Stimulated activated CD4-positive, alpha-beta T cell treated with anti-CD3 and anti-CD28 coated beads, Interleukin-15, amount 100 ng/mL, for 24 hours (primary cell): ENCODE results near the gene ADAM10.
"Not testable (repeated sequence)": the region's sequence is repeated elsewhere in the genome, so short reads cannot be mapped to it uniquely, and the experiment has no call there.

ENCODE experiments used
- DNase-seq: peaks from one replicate; pipeline ENCODE4 v3.0.0-alpha.2; 2020

Gene ADAM10

DNA sequence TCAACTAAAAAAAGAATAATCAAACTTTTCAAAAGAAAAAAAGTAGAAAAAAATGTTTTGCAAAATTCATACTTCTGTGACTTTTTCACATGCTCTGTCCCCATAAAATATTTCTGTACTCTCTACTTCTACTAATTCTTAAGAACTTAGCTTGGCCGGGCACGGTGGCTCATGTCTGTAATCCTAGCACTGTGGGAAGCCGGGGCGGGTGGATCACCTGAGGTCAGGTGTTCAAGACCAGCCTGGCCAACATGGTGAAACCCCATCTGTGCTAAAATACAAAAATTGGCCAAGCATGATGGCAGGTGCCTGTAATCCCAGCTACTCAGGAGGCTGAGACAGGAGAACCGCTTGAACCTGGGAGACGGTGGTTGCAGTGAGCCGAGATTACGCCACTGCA lies 145.6 kb downstream of the ADAM10 start:
- not testable (repeated sequence) for DNase-seq

DNA sequence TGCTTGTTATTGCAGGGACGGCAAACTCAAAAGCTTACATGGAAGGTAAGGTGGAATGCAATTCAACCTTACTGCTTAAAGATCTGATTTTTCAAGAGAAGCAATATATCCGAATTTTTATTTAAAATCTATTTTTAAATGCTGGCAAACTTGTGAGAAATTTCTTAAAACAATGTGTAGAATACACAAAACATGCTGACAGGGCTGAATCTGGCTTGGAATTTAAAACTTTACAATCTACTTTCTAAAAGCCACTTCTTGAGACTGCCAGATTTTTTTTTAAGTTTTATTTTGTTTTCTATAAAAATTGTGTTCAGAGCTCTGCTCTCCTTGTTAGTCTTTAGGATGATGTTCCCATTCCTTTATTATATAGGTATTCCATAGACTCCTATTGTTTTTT lies 146.7 kb downstream of the ADAM10 start:
- DNase-seq: no peak

DNA sequence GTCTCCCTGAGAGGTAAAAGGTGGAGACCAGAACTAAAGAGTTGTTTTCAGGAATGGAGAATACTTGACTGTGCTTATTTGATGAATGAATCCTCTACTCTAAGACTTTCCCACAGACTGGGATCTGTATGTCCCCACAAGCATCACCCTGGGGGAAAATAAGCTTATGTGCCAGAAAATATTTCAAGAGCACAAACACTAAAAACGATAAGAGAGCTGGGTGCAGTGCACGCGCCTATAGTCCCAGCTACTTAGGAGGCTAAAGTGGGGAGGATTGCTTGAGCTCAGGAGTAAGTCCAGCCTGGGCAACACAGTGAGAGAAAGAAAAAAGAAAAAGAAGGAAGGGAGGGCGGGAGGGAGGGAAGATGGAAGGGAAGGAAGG lies 150.7 kb downstream of the ADAM10 start:
- DNase-seq: no peak

DNA sequence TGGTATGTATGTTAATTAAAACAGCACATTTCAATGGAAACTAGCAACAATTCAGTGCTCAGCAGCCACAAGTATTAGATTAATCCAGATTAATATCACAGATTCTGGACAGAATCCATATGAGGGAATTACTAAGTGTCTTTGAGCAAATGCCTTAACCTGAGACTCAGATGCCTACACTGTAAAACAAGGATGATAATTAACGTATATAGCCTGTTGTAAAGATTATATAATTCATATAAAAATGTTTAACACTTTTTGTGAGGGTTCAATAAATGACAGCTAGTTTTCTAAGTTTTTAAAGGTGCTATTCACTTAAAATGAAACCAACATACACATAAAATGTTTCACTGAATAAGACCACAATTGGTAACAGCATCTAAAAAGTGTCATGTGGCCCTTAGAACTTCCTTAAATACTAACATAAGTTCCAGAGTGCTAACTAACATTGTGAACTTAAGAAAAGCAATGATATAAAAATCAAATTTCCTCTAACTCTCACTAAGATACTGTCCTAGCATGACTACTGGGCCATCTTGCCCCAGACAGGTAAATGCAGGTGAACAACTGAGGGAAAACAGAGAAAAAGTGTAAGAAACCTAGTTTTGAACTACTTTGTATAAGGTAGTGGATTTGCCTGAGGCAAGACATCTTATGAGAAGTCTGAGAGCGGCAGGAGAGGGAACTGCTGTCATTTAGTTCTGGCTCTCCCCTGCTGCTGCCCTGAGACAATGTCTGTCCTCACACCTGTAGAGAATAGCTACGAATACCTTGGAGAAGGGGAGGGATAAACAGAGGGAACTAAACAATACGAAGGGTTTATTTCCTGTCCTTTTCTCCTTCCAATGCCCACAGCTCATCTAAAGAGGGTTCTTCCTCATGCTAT lies 151.3 kb downstream of the ADAM10 start:
- DNase-seq: no peak

DNA sequence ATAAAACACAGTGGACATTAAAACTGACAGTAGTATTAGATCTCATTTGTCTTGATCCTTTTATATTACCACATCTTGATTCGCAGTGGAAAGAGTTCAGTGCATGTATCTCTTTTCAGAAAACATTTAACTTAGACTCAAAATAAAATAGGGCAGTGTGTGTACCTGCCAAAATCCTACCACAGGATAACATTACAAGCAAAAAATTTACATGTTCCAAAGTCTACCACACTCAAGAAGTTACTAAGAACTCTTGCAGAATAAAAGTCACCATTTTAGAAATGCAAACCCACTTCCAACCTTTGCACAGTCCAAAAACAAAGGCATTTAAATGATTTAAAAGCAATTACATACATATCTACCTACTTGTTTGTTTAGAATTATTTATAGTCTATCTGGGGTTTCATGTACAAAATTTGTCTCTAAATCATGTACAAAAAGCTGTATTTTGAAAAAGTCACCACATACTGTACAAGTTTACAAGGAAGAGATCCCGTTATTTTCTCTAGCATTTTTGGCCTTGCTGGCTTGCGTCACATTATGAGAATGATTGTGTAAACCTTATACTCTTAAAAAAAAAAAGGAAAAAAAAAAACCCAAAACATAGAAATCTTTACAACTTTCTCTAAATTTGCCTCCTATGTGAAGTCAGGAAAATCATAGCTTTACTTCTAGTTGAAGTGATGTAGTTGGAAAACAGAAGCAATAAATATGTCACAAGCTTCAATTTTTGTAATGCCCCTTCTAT lies 153.8 kb downstream of the ADAM10 start:
- DNase-seq: no peak

DNA sequence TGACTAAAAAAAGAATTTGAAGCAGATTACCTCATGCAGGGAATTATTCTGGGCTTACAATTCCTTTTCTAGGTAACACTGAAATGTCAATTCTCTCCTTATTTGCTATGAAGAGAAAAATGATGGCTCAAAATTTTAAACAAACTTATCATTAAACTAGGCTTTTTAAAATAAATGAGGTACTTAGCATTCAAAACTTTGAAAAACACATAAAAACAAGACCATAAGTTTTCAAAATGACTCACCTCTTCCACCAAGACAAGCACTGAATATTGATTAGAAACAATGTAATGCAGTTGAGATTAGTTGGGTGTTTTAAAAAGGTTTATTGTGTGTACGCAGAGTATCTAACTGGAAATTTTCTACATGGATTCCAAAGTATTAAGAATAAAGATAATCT lies 154.6 kb downstream of the ADAM10 start:
- DNase-seq: no peak

DNA sequence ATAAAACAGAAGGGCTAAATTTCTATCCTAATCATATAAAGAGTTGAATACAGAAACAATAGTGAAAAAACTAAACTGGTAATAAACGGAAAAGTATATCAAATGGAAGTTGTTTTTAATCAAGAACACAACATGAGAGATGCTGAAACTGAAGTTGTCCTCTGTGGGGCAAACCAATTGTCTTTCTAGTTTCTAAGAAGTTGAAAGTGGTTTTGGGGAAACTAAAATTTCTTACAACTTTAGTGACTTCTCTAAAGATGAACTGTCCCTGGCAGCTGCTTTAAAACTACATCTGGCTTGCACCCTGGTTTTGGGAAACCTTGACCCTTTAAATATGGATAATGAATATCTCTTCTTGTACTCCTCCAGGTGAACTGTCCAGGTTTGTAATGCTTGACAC lies 155.6 kb downstream of the ADAM10 start:
- DNase-seq: no peak

DNA sequence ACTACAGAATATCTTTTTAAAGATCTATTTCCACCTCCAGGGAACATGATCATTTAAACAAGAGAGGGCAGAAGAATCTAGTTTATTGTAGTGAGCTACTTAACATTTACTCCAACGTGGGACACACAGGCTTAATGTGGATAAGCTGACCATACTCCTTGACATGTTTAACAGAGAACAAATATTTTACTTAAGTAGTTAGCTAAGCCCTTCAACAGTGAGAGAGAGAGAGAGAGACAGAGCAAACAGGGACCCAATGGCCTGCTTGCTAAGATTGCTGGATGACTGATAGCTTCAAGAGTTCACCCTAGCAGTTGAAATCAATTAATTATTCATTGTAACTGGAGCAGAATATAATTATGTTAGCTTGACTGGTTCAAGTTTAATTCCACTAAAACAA lies 158.6 kb downstream of the ADAM10 start:
- DNase-seq: no peak

DNA sequence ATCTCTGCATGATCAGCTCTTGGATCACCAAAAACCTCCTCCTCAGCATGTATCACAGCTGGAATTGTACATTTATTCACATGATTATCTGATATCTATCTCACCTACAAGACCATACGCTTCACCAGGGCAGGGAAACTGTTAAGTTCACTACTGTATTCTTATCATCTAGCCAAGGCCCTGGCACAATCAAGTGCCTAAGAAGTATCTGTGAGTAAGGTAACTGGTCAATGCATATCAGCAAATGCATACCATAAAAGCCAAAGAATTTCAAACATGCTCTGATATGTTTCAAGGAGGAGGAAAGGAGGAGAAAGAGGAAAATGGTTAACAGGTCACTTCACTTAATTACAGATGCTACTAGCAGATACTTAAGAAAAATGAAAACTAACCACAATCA lies 159.3 kb downstream of the ADAM10 start:
- no peak for DNase-seq

DNA sequence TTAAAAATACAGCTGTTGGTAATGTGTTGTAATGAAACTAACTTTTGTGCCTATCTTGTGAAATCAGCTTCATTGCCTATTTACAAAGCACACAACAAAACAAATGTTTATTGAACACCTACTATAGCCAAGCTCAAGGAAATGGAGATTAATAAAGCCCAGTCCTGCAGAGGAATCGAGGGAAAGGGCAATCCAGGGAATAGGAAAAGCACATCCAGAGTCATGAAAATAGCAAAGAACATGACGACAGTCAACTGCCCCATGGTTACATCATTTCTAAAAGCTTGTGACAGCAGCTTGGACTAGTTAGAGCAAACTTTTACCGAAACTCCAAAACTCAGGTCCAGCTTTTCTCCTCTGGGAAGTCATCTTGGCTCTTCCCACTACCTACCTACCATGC lies 160.5 kb downstream of the ADAM10 start:
- DNase-seq: no peak

DNA sequence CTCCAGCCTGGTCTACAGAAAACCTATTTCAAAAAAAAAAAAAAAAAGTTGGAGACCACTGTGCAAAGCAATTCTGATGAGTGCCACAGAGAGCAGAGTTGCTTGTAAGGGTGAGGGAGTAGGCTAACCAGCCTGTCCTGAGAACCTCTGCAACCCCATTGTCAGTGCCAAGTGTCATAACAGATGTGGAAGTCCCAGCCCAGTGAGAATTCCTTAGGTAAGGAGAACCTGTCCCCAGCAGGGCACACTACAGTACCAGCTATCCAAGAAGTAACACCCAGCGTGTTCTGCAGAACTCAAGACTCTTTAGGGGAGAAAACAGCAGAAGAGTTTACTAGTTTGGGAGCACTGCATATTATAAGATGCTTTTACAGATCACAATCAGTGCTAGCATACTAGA lies 161.4 kb downstream of the ADAM10 start:
- no peak for DNase-seq

DNA sequence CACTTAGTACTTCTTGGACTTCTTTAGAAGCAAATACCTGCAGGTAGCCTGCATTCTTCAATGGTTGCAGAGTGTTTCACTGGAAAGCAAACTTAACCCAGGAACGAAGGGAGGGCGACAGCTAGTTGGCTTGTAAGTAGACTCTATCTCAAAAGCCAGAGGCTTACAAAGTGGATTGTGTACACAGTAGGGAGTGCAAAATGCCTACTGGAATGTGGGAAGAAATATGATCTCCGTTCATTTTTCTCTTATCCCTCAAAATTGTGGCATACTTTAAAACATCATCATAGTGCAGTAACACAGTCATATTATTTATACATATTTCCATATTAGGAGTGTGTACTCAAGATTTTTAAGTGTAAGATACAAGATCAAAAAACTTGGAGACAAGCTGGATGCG lies 162.0 kb downstream of the ADAM10 start:
- no peak for DNase-seq

DNA sequence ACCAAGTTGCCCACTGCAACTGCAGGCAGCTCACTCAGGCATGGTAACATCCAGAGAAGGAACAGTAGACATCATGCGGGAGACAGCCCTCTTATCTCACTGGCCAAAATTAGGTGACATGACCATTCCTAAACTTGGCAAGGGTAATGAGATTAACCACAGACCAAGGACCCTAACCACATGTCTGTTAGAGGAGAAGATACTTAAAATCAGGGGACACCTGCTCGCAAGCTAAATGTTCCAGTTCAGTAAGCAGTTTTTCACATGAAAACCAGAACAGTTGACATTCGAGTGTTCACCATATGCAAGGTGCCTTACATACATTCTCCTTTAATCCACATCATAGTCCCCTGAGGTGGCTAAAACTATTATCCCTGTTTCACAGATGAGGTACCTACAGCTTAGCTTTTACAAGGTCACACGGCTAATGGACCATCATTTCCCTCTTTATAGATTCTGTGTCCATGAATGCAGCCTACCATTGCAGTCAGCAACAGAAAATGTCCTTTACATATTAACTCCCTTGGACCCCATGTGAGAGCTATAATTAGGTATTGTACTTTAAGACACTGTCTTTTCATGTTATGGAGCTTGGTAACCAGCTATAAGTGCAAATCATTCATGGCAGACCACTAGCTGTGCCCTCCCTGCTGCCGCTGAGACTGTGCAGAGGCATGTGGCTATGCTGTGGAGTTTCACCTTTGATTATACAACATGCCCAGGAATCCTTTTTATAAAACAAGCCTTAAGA lies 163.6 kb downstream of the ADAM10 start:
- DNase-seq: no peak

DNA sequence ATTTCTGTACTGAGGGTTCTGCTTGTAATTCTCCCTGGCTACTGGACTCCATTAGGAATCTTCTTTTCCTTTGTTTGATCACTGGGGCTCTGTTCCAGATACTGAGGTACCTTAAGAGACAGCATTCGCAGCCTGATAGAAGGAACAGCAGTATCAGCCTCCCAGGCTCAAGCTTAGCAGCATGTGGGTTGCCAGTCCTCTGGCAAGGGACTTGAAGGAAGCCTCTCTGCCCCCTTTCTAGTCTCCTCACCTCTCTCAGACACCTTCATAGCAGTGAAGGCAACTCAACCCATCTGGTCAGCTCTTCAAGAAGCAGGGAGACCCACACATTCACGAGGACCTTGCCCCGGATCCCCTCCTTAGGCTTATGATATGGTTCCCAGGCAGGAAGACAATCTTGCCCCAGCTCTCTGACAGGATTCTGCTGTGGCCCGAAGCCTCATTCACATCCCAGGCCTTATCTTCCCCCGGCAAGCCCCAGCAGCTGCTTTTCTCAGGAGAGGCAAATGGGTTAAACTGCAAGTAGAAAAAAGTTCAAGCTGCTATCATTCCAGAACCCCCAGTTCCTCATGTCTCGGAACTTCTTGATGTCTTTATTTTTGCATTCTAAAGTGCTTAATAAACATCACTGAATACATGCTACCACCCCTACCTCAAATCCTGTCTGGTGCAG lies 164.6 kb downstream of the ADAM10 start:
- no peak for DNase-seq

DNA sequence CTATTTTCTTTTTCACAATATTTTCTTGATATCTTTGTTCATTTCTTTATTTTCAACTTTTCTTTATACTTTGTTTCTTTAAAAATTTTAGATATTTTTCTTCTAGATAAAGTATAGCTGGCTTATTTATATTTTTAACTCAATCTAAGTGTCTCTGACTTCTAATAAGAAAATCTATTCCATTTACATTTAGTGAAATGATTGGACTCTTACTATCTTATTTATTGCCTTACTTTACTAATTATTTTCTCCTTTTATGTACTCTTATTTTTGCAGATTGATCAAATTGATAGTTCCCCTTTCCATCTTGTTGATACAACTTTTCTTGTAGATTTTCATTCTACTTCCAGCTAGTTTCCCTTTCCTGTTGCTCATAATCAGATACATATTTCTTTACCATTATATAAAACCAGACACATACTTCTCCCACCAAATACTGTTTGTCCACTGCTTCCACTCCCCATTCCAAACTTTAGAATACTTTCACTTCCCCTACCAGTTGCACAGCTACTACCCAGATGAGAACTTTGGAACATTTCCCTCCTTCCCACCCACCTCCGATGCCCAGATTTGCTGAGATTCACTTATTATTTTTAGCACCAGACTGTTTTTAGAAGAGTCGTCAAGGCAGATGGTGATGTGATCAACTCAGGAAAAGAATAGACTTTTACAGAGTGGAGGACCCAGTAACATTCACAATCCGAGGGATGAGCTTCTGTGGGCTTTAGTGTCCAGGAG lies 166.2 kb downstream of the ADAM10 start:
- no peak for DNase-seq

DNA sequence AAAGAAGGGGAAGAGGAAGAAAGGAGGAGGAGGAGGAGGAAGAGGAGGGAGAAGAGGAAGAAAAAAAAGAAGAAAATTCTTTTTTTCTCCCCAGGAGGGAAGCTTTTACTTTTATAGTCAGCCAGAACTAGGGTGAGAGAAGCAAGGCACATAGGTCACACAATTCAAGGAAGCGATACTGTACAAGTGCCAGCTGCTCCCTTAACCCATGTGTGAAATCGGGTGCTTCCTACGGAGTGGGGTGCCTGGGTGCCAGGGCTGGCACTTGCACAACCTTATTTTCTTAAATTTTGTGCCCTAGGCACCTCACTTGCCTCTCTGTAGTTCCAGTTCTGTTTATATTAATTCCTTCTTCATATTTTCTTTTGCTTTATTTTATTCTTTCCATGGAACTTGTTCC lies 167.3 kb downstream of the ADAM10 start:
- DNase-seq: no peak

DNA sequence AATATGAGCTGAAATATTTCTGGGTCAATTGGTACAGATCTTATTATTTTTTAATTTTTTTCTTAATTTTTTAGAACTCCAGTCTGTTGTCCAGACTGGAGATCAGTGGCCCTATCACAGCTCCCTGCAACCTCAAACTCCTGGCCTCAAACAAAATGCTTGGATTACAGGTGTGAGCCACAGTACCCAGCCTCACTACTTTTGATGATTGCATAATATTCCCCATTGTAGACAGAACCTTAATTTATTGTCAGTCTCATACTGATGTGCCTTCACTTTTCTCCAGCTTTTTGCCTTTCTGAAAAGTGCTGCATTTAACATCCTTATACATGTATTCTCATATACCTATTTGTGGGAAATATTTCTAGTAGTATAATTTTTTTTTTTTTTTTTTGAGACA lies 172.8 kb downstream of the ADAM10 start:
- DNase-seq: no peak

DNA sequence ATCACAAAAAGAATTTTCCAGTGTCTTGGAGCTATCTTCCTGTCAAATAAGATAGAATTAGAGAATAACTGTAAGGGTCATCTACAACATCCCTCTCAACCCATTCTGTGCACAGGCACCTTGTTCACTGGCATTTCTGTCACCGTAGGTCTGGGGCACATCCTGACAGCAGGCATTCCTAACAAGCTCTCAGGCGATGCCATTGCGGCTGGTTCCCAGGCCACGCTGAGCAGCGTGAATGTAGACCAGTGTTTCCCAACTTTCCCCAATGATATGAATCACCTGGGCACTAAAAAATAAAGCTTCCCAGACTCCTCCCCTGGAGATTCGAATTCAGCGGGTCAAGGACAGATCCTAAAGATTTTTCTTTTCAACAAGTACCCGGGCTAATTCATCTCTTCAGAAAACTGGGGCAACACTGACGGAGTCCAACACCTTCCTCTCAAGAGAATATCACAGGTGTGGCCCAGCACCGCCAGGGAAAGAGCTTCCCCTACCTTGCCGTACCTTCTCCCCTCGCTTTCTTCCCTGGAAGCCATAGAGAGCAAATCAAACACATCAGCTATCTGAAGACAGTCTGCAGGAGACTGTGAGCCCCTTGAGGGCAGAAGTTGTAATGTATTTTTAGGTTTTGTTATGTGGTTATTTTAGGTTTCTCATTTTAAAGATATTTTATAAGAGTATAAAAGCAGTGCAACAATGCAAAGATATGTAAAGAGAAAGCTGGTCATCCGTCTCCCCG lies 174.3 kb downstream of the ADAM10 start:
- DNase-seq: no peak

DNA sequence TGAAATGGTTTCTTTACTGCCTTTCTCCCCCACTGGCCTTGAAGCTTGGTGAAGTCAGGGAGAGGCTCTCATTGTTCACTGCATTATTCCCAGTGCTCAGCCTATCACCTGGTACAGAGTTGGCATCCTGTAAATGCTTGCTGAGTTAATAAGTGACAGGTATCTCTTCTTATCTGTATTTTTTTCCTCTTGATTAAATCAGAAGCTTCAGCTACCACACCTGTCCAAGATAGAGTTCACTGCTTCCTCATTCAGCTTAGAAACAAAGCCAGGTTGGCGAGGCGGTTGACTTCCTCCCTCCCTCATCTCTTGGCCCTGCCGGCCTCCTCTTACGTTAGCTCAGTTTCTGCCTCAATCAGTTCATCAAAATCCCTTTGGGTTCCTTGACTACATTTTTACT lies 174.9 kb downstream of the ADAM10 start:
- DNase-seq: no peak

DNA sequence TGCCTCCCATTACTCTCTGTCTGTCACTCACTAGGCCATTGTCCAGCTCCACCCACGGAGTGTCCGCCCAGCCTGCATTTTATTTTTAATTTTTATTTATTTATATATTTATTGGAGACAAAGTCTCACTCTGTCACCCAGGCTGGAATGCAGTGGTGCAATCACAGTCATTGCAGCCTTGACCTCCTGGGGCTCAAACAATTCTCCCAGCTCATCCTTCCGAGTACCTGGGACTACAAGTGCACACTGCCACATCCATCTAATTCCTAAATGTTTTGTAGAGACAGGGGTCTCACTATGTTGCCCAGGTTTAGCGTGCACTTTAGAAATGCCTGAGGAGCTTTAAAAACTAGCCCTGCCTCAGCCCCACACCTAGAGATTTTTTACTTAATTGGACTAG lies 176.2 kb downstream of the ADAM10 start:
- DNase-seq: no peak

DNA sequence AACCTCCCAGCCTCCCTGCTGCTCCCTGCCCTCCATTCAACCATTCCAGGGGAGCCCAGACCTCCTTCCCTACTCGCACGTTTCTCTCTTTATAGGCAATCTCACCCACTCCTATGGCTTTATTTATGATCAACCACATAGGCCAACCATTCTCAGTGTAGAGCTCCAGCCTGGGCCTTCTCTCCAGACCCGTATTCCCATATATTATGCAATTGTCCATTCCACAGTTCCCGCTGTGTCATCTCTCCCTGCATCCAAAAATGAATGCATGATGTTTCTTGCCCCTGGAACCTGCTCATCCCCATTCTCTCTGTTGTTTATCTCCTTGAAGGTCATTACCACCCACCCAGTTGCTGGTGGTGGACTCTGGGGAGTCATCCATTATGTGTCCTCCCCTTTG lies 177.0 kb downstream of the ADAM10 start:
- no peak for DNase-seq

DNA sequence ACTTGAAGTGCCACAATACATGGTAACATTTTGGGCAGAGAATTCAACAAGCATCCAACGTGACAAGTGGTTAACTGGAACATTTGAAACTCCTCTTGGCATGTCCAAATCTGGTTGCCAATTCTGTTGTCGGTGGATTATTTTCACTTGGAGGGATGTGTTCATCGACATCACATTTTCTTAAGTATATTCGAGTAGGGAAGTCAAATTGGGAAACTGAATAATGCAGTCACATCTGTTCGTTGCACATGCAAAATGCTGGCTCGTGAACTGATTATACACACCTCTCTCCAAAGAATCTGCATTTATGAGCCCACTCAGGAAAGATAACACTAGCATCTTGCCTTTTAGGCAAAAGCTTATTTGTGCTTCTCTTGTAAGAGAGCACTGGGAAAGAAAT lies 178.0 kb downstream of the ADAM10 start:
- no peak for DNase-seq
